ENCODE results near the gene PIPOX.
A peak's percentile ranks its signal among the peaks of the same experiment; 100 is the strongest.

The PIPOX gene

DNA sequence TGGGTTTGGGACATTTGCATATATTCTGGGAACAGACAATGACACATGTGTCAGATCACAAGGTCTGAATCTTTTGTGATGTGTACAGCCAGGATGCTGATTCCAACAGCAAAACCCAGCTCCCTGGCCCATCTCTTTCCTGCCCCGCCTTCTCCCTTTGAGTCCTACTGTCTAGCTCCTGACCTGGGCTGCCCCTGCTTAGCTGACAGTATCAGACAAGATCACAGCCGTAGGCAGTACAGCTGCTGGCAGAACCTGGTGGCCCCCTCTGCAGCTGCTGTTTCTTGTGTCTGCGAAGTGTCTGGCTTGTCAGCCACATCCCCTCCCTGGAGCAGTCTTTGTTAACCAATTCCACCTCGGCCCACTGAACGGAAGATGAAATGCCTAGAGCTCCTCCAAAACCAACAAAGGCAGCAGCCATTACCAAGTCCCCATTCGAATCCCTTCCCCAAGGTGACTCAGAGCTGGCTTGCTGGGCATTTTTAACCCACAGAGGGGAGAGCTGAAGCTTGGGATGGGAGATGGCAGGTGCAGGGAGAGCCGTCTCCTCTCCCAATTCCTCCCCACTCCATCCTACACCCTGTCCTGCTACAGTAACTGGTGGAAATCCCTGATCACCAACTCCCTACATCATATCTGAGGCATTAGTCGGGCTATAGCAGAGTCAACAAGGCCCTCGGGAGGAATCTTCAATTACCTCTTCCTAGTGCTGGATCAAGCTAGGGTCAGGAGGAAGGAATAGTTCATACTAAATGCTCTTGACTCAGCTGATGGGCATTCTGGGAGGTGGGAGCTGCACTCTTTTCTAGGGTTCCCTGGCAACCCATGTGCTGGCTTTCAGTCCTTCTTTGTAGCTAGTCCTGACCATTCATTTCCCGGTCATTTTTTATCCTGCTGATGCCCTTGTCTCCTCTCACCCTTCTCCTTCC lies 5.8 kb downstream of the PIPOX start:
- DNase-seq (ENCODE audit: low read depth): peak; percentile 62

DNA sequence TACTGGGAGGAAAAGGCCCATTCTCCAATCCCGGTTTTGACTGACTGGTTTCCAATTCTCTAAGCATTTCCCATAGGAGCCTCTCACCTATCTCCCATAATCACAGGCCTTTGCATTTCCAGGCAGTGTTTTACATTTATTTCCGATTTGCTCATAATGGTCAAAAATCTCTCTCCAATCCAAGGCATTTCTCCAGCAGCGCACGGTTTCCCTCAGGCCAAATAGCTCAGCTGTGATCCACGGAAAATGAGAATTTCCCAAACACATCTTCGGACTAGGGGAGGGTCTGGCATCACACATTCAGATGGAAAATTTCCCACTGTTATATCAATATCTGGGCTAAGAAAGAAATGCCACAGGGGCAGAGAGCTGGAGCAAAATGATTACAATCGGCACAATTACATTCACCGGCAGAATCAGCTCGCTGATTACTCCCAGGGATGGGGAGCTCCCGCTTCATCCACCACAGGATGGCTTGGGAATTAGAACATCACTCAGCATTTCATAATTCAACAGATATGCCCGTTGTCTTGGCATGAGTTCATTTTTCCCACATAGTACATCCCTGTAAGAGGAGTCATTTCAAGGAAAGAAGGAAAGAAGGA lies 6.7 kb downstream of the PIPOX start:
- DNase-seq (ENCODE audit: low read depth): peak; percentile 83

DNA sequence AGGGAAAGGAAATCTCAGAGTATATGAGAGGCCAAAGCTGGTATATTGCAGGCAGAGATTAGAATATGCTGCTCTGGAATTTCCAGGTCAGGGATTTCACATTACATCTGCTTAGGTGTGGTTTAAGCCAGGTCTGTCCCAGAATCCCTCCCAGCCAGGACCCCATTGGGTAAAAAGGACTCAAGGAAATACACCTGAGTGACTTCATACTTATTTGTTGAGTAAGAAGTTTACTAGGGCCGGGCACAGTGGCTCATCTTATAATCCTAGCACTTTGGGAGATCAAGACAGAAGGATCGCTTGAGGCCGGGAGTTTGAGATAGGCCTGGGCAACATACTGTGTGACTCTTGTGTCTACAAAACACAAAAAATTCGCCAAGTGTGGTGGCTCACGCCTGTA lies 7.2 kb downstream of the PIPOX start:
- DNase-seq (ENCODE audit: low read depth): no peak

DNA sequence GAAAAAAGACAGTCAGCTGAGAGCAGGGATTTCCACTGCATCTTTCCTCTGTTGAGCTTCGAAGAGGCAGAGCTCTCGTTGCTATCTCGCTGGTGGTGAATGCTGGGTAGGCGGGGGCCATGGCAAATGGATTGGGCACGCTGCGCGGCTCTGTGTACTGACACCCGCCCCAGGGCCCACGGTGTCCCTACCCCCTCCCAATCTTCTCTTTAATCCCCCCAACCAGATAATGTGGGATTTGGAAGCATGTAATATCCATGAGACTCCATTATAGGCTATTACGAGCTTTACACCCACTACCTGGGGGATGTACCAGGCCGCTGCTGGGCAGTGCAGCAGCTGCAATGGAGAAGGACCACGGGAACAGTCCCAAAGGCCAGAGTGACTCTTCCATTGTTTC lies 8.3 kb downstream of the PIPOX start:
- DNase-seq (ENCODE audit: low read depth): no peak

DNA sequence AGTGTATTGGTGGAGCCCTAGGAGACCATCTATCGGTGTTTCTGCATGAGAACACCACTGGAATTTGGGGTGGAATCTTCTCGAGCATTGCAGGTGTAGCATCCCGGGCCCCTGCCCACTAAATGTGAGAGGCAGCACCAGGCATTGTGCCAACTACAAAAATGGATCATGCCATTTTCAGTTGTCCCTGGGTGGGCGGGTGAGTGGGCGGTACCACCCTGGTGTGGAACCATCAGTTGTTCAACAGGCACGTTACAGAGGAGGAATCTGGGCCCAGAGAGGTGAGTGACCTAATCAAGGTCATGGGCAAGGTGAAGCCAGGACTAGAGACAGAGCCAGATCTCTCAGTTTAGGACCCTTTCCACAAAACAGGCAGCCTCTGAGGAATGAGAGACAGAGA lies 8.8 kb downstream of the PIPOX start:
- no peak for DNase-seq (ENCODE audit: low read depth)

DNA sequence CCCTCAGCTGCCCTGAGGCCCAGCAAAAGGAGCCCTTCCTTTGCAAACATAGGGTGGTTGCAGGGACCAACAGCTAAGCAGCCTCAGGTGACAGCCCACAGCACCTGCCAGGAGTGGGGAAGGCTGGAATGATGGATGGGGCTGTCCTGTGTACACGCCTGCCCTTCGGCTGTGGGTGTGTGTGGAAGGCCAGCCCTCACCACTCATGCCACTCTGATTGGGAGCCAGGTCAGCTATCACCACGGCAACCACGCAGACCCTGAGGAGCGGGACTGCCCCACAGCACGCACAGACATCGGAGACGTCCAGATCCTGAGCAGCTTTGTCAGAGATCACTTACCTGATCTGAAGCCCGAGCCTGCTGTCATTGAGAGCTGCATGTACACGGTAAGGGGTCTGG lies 11.9 kb downstream of the PIPOX start:
- no peak for DNase-seq (ENCODE audit: low read depth)

DNA sequence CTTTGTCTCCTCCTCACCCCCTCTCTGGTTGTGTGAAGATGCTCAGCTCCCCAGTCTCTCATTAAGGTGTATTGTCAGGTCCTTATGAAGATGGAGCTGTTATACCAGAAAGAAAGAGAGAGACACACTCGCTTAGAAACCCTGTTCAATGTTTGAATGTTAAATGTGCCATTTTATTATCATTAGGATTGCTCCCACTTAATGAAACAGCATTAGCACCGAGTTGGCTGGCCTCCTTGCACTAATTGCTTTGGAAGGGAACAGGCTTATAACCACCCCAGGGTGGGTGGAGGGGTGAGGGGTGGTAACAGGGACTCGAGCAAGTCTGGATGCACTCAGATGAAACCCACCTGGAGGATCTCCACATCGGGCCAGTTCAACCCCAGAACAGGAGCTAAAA lies 14.4 kb downstream of the PIPOX start:
- DNase-seq (ENCODE audit: low read depth): no peak

DNA sequence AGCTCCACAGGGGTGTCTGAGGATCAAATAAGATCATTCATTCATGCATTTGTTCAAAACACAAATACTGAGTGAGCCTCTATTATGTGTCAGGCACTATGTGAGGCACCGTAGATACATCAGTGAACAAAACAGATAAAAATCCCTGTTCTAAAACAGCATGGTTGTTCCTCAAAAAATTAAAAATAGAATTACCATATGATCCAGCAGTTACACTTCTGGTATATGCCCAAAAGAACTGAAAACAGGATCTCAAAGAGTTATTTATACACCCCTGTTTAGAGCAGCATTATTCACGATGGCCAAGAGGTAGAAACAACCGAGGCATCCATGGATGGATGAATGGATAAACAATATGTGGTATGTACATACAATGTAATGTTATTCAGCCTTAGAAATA lies 15.4 kb downstream of the PIPOX start:
- no peak for DNase-seq (ENCODE audit: low read depth)

DNA sequence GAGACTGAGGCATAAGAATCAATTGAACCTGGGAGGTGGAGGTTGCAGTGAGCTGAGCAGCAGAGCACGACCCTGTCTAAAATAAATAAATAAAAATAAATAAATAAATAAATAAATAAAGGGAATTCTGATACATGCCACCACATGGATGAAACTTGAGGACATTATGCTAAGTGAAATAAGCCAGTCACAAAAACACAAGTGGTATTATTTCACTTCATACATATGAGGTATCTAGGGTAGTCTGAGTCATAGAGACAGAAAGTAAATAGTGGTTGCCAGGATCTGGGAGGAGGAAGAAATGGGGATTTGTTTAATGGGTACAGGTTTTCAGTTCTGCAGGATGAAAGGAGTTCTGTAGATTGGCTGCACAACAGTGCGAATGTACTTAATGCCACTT lies 16.3 kb downstream of the PIPOX start:
- peak; percentile 75 for DNase-seq (ENCODE audit: low read depth)

DNA sequence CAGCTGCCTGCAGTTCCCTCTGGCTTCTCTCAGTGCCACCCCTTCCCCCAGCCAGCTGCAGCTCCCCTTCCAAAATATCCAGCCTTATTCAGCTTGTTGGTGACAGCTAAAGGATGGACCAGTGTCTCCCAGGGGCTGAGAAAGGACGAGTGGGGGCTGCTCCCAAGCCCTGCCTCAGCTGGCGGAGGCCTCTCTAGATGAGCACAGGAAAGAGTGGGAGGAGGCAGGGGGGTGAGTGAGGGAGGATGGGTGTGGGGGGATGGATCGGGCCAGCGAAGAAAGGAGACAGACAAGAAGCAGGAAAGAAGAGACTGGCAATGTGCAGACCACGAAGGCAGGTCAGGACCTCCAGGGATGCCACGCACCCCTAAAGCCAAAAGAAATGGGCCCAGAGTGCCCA lies 17.5 kb downstream of the PIPOX start:
- DNase-seq (ENCODE audit: low read depth): peak; percentile 27

DNA sequence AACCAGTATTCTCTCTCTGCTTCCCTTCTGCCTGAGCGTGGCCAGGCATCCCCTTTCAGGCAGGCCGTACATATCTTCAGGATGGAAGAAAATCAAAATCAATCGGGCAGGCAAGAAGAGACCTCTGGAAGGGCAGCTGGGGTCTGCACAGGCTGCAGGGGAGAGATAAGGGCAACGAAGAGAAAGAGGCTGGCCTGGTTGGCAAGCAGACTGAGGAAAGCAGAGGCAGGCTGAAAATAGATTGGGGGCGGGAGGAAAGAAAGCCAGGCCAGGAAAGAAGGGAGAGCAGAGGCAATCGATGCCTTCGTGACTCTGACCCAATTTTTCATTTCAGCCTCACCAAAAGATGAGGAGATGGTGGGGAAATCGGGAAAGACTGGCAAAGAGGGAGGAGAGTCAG lies 18.1 kb downstream of the PIPOX start:
- no peak for DNase-seq (ENCODE audit: low read depth)

DNA sequence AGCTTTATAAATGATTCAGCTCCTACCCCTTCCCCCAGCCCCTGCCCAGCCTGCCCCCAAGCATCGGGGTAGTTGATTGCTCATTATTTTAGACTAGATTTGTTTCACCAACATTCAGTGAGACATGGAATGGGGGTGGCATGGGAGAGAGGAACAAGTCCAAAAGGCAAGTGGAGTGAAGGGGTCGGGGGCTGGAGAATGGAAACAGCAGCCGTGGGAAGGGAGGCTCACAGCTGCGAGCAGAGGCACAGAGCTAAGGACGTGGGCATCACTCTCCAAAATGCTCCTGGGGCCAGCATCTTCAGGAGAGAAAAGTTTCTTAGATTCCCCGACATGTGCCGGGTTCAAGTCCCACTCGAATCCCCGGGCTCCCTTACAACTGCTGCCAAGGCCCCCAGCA lies 19.3 kb downstream of the PIPOX start:
- no peak for DNase-seq (ENCODE audit: low read depth)

DNA sequence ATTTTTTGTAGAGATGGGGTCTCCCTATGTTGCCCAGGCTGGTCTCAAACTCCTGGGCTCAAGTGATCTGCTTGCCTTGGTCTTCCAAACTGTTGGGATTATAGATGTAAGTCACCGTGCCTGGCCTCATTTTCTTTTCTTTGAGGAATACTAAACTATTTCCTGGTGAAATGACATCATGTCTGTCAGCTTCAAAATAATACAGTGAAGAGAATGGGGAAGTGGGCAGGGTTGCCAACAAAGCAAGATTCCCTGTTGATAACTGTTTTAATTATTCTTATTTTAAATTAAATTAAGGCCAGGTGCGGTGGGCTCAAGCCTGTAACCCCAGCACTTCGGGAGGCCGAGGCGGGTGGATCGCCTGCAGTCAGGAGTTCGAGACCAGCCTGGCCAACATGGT lies 21.1 kb downstream of the PIPOX start:
- no peak for DNase-seq (ENCODE audit: low read depth)

DNA sequence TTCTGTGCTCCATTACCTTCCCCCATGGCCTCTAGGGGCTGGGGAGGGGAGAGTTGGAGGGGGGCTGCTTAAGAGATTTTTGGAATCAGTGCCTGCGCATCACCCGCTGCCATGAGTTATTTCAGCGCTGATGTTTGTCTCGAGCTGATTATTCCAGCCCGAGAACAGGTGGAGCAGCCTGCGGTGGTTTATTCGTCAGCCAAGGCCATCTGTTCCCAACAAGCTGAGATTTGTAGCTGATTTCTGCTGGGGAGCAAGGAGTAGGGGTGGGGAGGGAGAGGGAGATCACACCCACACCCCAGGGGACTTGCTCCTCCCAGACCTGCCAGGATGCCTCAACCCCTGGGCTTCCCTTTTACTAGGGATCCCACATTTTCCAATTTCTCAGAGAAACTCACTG lies 23.1 kb downstream of the PIPOX start:
- no peak for DNase-seq (ENCODE audit: low read depth)

DNA sequence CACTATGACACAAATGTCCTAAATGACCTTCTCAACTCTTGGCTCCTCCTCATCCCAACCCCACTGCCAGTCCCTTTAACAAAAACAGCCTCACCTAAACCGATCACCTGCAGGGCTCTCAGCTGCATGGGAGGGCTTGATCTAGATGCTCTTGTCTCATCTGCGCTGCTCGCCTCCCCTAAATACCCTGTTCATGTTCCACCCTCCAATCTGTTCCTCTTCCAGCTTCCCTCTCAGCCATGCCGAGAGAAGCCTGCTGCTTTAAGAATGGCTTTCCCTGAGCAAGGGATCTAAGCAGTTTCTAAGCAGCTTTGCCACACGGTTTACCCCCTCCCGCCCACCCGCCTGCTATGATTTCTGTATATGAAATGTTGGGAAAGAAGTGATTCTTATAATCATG lies 23.7 kb downstream of the PIPOX start:
- no peak for DNase-seq (ENCODE audit: low read depth)

DNA sequence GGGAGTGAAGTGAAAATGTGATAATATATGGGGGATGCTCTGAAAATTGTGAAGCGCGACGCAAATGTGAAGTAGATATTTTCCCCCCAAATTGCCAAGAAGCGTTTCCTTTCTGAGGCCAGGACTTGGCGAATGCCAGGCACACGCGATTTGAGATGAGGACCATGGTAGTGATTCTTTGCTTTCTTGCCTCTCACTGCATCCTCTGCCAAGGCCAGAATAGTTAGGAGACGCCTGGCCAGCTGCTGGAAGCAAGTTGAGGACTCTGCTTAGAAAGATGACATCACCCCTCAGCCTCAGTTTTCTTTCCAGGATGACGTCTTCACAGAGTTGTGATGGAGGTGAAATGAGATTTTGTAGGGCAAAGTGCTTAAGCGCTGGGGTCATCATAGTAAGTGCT lies 25.9 kb downstream of the PIPOX start:
- DNase-seq (ENCODE audit: low read depth): no peak

DNA sequence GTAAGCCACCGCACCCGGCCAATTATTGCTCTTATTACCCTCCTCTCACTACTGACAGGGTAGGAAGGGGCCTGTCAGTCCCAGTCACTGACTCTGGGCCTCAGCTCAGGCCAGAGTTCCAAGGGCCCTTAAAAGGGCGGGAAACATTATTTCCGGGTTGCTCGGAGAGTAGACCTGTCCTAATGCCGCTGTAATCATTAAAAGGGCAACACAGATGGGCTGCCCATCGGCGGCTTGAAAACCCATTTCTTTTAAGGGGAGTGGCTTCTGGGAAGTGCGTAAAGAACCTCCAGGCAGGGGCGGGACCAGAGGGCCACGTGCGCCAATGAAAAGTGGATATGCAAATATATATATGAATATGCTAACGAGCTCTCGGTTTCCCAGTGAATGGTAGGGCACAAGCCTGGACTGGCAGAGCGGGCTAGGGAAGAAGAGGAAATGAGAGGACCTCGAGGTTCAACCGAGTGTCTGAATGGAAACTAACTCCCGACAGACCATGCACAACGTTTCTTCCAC lies 26.6 kb downstream of the PIPOX start:
- DNase-seq (ENCODE audit: low read depth): peak; percentile 22

DNA sequence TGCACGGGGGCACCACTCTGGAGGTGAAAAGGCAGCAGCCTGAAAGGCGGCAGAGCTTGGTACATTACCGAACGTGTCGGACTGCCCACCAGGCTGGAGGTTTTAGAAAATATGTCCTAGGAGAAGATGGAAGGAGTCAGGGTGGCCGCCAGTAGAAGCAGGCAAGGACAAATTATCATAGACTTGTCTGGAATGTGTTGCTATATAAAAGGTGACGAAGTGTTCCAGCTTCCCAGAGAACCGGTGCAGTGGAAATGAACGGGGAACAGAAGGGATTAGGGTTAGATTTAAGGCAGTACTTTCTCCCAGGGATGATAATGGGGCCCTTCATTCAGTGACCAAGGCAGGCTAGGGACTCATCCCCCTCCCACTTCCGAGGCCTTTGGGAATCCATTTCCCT lies 27.4 kb downstream of the PIPOX start:
- no peak for DNase-seq (ENCODE audit: low read depth)

DNA sequence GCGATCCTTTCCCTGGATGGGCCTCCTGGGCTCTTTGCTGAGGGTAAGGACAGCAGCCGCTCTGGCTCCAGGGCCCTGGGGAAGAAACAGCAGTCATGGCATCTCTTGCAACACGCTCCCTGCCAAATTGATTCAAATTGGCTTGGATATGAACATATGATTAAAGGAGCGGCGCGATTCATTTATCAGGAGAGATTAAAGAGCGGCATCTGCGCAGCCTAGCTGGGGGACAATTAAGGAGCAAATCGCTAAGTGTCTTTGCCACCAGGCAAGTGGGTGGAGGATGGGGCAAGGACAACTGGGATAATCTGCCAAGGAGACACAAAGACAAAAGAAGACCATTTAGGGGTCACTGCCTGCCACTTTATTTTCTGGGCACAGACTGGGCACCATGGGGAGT lies 27.8 kb downstream of the PIPOX start:
- DNase-seq (ENCODE audit: low read depth): no peak

DNA sequence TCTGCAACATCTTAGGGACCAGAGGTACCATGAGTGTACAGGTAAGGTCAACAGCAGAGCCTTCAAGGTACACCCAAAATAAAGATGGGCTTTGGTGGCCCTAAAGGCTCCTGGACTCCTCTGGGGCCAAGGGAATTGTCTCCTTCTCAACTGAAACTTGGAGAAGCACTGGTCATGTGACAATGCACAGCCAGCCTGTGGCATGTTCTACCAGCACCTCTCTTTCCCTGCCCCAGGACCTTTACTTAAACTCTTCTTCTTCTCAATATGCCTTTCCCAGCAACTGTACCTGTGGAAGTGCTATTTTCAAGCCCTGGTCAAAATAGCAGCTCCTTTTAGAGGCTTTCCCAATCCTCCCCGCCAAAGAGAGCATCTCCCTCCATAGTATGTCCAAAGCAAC lies 28.4 kb downstream of the PIPOX start:
- no peak for DNase-seq (ENCODE audit: low read depth)

DNA sequence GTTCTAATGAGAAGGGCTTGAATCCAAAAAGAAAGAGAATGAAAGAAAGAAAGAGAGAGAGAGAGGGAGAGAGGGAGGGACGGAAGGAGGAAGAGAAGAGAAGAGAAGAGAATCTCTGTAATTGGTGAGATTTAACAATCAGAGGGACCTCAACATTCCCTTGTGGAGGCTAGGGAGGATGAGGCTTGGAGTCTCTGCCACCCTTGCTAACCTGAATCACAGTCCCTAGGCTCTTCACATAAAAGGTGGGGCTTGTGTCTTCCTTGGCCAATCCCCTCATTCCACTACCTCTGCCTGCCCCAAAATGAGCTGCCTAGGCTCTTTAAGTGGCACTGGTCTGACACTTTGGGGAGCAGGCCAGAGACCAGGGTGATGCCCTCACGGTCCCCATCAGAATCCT lies 30.1 kb downstream of the PIPOX start:
- DNase-seq (ENCODE audit: low read depth): no peak

DNA sequence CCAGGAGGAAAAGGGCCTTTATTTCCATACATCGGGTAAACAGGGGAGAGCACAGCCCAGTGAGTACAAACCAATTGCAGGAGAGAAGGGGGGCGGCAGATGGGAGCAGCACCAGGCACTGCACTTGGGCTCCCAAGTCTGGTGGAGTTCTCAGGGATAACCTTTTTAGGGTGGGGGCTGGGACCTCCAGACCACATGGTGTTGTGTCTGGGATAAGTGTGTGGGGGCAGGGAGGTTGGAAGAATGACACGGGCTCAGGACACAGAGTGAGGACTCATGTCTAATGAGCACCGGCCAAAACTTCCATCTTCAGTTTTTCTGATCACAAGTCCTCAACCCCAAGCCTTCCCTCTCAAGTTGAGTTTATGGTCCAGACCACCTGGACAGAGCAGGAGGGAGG lies 30.6 kb downstream of the PIPOX start:
- DNase-seq (ENCODE audit: low read depth): no peak

DNA sequence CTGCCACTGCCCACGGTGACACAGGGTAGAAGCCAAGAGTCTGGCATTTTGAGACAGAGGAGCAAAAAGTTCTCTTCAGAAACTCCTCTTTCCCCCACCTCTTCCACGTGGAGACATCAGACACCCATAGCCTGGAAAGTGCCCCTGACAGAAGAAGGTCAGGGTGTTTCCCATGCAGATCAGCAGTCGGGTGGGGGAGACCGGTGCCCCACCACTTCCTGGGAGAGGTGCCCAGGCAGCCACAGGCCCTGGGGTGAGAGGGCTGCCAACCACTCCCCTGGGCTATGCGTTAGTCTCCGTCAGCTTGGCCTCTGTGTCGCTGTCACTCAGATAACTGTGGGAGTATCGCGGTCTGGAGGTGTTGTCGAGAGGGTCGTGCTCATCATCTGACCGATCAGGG lies 31.5 kb downstream of the PIPOX start:
- no peak for DNase-seq (ENCODE audit: low read depth)

DNA sequence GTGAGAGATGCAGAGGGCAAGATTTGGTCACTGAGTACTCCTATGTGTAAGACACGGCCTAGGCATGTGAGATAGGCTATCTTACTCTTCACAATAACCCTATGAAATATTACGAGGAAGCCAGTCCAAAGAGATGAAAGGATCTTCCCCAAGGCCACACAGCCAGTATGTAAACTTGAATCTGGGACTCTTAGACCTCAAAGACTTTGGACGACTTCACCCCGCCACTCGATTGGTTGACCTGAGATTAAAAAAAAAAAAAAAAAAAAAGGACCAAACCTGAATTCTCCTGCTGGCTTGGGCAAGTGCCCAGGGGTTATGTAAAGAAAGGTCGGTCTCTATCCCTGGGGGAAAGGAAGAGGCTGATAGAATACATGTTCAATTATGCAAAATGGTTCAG lies 33.1 kb downstream of the PIPOX start:
- no peak for DNase-seq (ENCODE audit: low read depth)
